Mesodermal cell (in vitro differentiated cells): Measurements from ENCODE around the gene BSND.

Experiments
- H3K27ac ChIP-seq: 2 replicates; pipeline ENCODE4 v1.7.0; 2013; ENCODE audit warnings: mild to moderate bottlenecking, low read depth, low read length, moderate library complexity; ENCODE audit not compliant: severe bottlenecking
- H3K36me3 ChIP-seq: 2 replicates; pipeline ENCODE4 v1.7.1; 2013; ENCODE audit warnings: mild to moderate bottlenecking, low read length, moderate library complexity; ENCODE audit not compliant: control insufficient read depth, insufficient read depth
- H3K4me1 ChIP-seq: one replicate; pipeline ENCODE4 v1.7.1; 2013; ENCODE audit warnings: mild to moderate bottlenecking, low read length; ENCODE audit not compliant: insufficient read depth, control insufficient read depth, poor library complexity, severe bottlenecking
- H3K4me3 ChIP-seq: 2 replicates; pipeline ENCODE4 v1.7.0; 2013; ENCODE audit warnings: low read length, control low read depth, mild to moderate bottlenecking; ENCODE audit not compliant: insufficient read depth, poor library complexity, severe bottlenecking; ENCODE audit errors: extremely low read depth
- H3K9me3 ChIP-seq: 2 replicates; pipeline ENCODE4 v1.7.1; 2013; ENCODE audit warnings: mild to moderate bottlenecking, low read length, moderate library complexity; ENCODE audit not compliant: control insufficient read depth
- WGBS, 2 experiments: methylation state at CpG; one replicate each; pipeline ENCODE4 v1.1.5; 2013; ENCODE audit warnings: missing lambda C conversion rate in 2 of 2; ENCODE audit not compliant: insufficient coverage in 2 of 2; 5-methylcytosine and 5-hydroxymethylcytosine counted together

BSND gene

GRCh38 chr1:55001311-55001710 lies 2.6 kb downstream of the BSND start:
- Histone ChIP-seq H3K4me3 (no peak overlapping the region), H3K36me3 (no peaks in the 10 kb centered on the region), H3K9me3 (no peaks in the 10 kb centered on the region), H3K4me1 (peaks cover 6% of the 10 kb centered on the region), H3K27ac (no peak overlapping the region)
- WGBS, 2 experiments, result 97 to 100% methylated on average over 1 to 3 of the region's 4 CpGs

GRCh38 chr1:55002686-55003085 lies 4.0 kb downstream of the BSND start:
- WGBS, 2 experiments, result 83 to 88% methylated on average over 2 of the region's 2 CpGs
- Histone ChIP-seq H3K27ac (no peak overlapping the region), H3K36me3 (no peaks in the 10 kb centered on the region), H3K4me1 (no peaks in the 10 kb centered on the region), H3K4me3 (no peak overlapping the region), H3K9me3 (no peaks in the 10 kb centered on the region)

GRCh38 chr1:55005351-55006140 lies 6.8 kb downstream of the BSND start:
- H3K4me3 ChIP-seq, result no peak overlapping the region
- H3K27ac ChIP-seq, result no peak overlapping the region
- H3K9me3 ChIP-seq, result no peaks in the 10 kb centered on the region
- H3K4me1 ChIP-seq, result no peaks in the 10 kb centered on the region
- no peaks in the 10 kb centered on the region for H3K36me3 ChIP-seq
- WGBS, 2 experiments, result 87 to 91% methylated on average over 7 to 8 of the region's 10 CpGs

GRCh38 chr1:55006931-55007330 lies 8.2 kb downstream of the BSND start:
- Histone ChIP-seq H3K27ac (no peak overlapping the region), H3K9me3 (no peaks in the 10 kb centered on the region), H3K4me1 (no peaks in the 10 kb centered on the region), H3K4me3 (no peak overlapping the region), H3K36me3 (no peaks in the 10 kb centered on the region)
- WGBS, 2 experiments, result 91 to 94% methylated on average over 8 to 10 of the region's 12 CpGs

- Histone ChIP-seq H3K9me3 (no peaks in the 10 kb centered on the region), H3K4me1 (no peaks in the 10 kb centered on the region), H3K27ac (no peak overlapping the region), H3K36me3 (no peaks in the 10 kb centered on the region), H3K4me3 (no peak overlapping the region)
- WGBS, 2 experiments, result 72 to 92% methylated on average over 2 to 3 of the region's 3 CpGs
These were observed 8.9 kb downstream of the BSND start for GRCh38 chr1:55007625-55008024.

- H3K27ac ChIP-seq, result no peak overlapping the region
- H3K4me1 ChIP-seq, result no peaks in the 10 kb centered on the region
- H3K36me3 ChIP-seq, result no peaks in the 10 kb centered on the region
- 86% methylated on average over 8 of the region's 9 CpGs for WGBS, 2 experiments
- H3K9me3 ChIP-seq, result no peaks in the 10 kb centered on the region
- no peak overlapping the region for H3K4me3 ChIP-seq
These were observed 11.6 kb downstream of the BSND start for GRCh38 chr1:55010194-55010886.

- no peaks in the 10 kb centered on the region for H3K4me1 ChIP-seq
- no peaks in the 10 kb centered on the region for H3K9me3 ChIP-seq
- WGBS, 2 experiments, result 50 to 93% methylated on average over 1 to 5 of the region's 7 CpGs
- H3K27ac ChIP-seq, result no peak overlapping the region
- no peak overlapping the region for H3K4me3 ChIP-seq
- no peaks in the 10 kb centered on the region for H3K36me3 ChIP-seq
These were observed 12.1 kb downstream of the BSND start for GRCh38 chr1:55010887-55011217.

GRCh38 chr1:55012661-55013060 lies 13.9 kb downstream of the BSND start:
- Histone ChIP-seq H3K9me3 (no peaks in the 10 kb centered on the region), H3K4me3 (no peak overlapping the region), H3K4me1 (no peaks in the 10 kb centered on the region), H3K27ac (no peak overlapping the region), H3K36me3 (no peaks in the 10 kb centered on the region)
- 86 to 100% methylated on average over 1 of the region's 1 CpG for WGBS, 2 experiments

GRCh38 chr1:55015123-55015522 lies 16.4 kb downstream of the BSND start:
- H3K9me3 ChIP-seq, result no peaks in the 10 kb centered on the region
- H3K4me3 ChIP-seq, result no peak overlapping the region
- WGBS, 2 experiments, result 89 to 96% methylated on average over 3 to 5 of the region's 5 CpGs
- no peak overlapping the region for H3K27ac ChIP-seq
- H3K4me1 ChIP-seq, result no peaks in the 10 kb centered on the region
- no peaks in the 10 kb centered on the region for H3K36me3 ChIP-seq

GRCh38 chr1:55015731-55016620 lies 17.2 kb downstream of the BSND start:
- H3K9me3 ChIP-seq, result no peaks in the 10 kb centered on the region
- no peaks in the 10 kb centered on the region for H3K36me3 ChIP-seq
- 85 to 86% methylated on average over 7 to 10 of the region's 12 CpGs for WGBS, 2 experiments
- no peak overlapping the region for H3K4me3 ChIP-seq
- no peaks in the 10 kb centered on the region for H3K4me1 ChIP-seq
- H3K27ac ChIP-seq, result no peak overlapping the region
